Parathyroid adenoma (tissue), 2 donors: ENCODE data around the gene MNX1.

Source experiments
- H2AFZ ChIP-seq: fragments of 300-600 bp; sonication (generic); one replicate; pipeline ENCODE4 v1.7.0; 2017; ENCODE audit warnings: antibody characterized with exemption, mild to moderate bottlenecking
- H3K27ac ChIP-seq: fragments of 300-600 bp; sonication (generic); one replicate; pipeline ENCODE4 v1.7.0; 2017
- H3K27me3 ChIP-seq: fragments of 300-600 bp; sonication (generic); one replicate; pipeline ENCODE4 v1.7.0; 2017; ENCODE audit warnings: low read length; ENCODE audit not compliant: control insufficient read depth, insufficient read depth
- H3K36me3 ChIP-seq: fragments of 300-600 bp; sonication (generic); one replicate; pipeline ENCODE4 v1.7.0; 2017; ENCODE audit warnings: low read length; ENCODE audit not compliant: control insufficient read depth, insufficient read depth
- H3K4me1 ChIP-seq: fragments of 300-600 bp; sonication (generic); one replicate; pipeline ENCODE4 v1.7.0; 2017; ENCODE audit warnings: control low read depth
- H3K4me2 ChIP-seq: fragments of 300-600 bp; sonication (generic); one replicate; pipeline ENCODE4 v1.7.0; 2017; ENCODE audit warnings: low read length
- H3K4me3 ChIP-seq: fragments of 300-600 bp; sonication (generic); one replicate; pipeline ENCODE4 v1.7.0; 2017; ENCODE audit warnings: low read depth, low read length
- H3K79me2 ChIP-seq: fragments of 300-600 bp; sonication (generic); one replicate; pipeline ENCODE4 v1.7.0; 2017; ENCODE audit warnings: control low read depth
- H3K9ac ChIP-seq: fragments of 300-600 bp; sonication (generic); one replicate; pipeline ENCODE4 v1.7.0; 2017; ENCODE audit warnings: mild to moderate bottlenecking
- H3K9me3 ChIP-seq: fragments of 300-600 bp; sonication (generic); one replicate; pipeline ENCODE4 v1.7.0; 2017; ENCODE audit warnings: low read length; ENCODE audit not compliant: control insufficient read depth
- TF ChIP-seq, protein P1 (sequence below): fragments of 300-600 bp; sonication (generic); IDR thresholded peaks from one replicate; pipeline ENCODE4 v1.7.0; 2017; ENCODE audit warnings: antibody characterized with exemption, mild to moderate bottlenecking
- donor health status: primary hyperparathyroidism.

Gene MNX1

DNA sequence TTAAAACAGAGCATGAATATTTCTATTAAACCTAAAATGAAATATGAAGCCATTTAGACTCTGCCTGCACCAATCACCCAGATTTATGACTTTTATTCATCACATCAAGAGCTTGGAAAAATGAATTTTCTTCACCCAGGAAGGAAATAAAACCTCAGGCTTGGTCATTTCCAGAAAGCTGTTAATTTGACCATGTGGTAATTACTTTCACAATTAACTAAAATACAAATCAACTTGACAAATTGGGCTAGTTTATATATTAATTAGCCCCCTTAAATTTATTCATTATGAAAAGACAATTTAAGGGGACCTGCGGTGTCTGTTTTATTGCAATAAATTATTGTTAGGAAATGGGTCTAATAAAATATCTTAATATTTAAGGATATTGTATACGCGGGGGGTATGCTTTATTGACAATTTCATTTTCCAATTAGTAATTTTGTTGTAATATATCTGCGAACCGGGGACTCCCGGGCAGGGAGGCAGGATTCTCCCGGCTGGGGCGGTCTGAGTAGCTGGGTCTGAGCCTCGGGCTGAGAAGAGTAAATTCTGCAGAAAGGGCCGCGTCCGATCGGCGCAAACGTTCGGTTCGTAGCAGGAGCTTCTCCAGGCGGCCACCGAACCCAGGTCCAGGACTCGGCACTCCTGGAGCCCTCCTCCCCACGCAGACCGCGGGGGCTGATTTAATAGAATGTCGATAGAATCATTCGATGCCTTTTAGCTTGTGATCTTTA lies 9.4 kb upstream of the MNX1 start:
- peaks cover 15% of the 10 kb centered on the region for H3K27me3 ChIP-seq
- no peak overlapping the region for H3K4me3 ChIP-seq
- no peaks in the 10 kb centered on the region for H3K79me2 ChIP-seq
- no peaks in the 10 kb centered on the region for H3K4me1 ChIP-seq
- H3K27ac ChIP-seq = no peak overlapping the region
- no peak overlapping the region for H2AFZ ChIP-seq
- H3K9ac ChIP-seq = no peak overlapping the region
- H3K4me2 ChIP-seq = no peak overlapping the region
- TF ChIP-seq, protein P1, sequence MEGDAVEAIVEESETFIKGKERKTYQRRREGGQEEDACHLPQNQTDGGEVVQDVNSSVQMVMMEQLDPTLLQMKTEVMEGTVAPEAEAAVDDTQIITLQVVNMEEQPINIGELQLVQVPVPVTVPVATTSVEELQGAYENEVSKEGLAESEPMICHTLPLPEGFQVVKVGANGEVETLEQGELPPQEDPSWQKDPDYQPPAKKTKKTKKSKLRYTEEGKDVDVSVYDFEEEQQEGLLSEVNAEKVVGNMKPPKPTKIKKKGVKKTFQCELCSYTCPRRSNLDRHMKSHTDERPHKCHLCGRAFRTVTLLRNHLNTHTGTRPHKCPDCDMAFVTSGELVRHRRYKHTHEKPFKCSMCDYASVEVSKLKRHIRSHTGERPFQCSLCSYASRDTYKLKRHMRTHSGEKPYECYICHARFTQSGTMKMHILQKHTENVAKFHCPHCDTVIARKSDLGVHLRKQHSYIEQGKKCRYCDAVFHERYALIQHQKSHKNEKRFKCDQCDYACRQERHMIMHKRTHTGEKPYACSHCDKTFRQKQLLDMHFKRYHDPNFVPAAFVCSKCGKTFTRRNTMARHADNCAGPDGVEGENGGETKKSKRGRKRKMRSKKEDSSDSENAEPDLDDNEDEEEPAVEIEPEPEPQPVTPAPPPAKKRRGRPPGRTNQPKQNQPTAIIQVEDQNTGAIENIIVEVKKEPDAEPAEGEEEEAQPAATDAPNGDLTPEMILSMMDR = no peak
- H3K36me3 ChIP-seq = no peaks in the 10 kb centered on the region
- H3K9me3 ChIP-seq = no peaks in the 10 kb centered on the region

DNA sequence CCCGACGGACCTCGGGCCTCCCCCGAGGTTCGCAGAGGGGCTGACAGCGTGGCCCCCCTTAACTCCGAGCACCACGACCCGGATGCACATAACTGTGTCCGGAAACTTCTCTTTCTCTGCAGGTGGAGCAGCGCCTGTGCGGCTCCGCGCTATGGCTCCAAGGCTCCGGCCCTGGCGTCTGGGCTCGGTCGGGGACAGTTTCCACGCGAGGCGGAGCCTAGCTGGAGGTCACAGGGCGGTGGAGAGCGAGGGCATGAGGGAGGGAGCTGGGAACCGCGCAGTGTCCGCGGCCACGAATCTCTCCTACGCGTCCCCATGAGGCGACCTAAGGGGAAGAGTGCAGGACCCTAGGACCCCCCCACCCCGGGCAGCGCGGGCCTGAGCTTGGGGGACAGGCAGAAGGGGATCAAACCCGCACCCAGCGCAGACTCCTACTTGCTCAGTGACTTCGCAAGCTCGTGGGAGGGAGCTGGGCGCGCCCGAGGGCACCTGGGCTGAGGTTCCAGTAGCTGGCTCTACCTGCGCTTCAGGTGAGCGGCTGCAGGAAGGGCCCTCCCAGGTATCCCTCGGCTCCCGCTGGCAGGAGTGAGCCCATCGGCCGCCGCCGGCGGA lies 8.6 kb upstream of the MNX1 start:
- TF ChIP-seq, protein P1 = no peak
- no peaks in the 10 kb centered on the region for H3K9me3 ChIP-seq
- H3K27me3 ChIP-seq = peaks cover 15% of the 10 kb centered on the region
- no peak overlapping the region for H3K27ac ChIP-seq
- no peaks in the 10 kb centered on the region for H3K79me2 ChIP-seq
- no peak overlapping the region for H3K9ac ChIP-seq
- H2AFZ ChIP-seq = no peak overlapping the region
- no peaks in the 10 kb centered on the region for H3K4me1 ChIP-seq
- no peaks in the 10 kb centered on the region for H3K36me3 ChIP-seq
- no peak overlapping the region for H3K4me2 ChIP-seq
- no peak overlapping the region for H3K4me3 ChIP-seq

DNA sequence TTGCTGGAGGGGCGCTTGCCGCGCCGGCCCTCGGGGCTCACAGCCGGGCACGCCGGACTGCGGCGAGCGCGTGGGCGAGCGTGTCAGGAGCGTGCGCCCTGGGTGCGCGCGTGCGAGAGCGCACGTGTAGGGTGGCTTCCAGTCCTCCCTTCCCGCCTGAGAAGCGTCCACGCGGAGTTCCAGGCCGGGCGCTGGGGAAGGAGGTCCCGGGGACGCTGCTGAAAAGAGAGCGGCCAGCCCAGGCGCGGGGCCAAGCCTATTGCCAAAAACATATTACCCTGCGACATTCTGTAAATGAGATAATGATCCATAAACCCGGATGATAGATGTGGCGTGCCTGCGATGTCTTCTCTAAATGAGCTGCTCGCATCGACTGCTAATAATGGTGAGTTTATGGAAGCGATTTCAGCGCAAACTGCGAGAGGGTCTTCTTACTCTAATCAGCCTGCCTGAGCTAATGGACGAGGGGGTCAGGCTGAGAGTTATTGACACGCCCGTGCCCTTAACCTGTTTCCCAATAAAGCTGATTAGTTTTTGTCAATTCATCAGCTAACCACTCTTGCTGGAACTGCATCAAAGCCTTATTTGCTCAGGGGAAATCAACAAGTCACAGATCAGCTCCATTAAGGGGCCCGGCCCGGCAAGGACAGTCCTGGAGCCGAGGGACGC lies 8.0 kb upstream of the MNX1 start:
- peaks cover 15% of the 10 kb centered on the region for H3K27me3 ChIP-seq
- H3K4me3 ChIP-seq = no peak overlapping the region
- TF ChIP-seq, protein P1 = no peak
- H3K9me3 ChIP-seq = no peaks in the 10 kb centered on the region
- no peak overlapping the region for H3K9ac ChIP-seq
- no peaks in the 10 kb centered on the region for H3K4me1 ChIP-seq
- no peak overlapping the region for H3K27ac ChIP-seq
- H3K4me2 ChIP-seq = no peak overlapping the region
- H3K36me3 ChIP-seq = no peaks in the 10 kb centered on the region
- H3K79me2 ChIP-seq = no peaks in the 10 kb centered on the region
- H2AFZ ChIP-seq = no peak overlapping the region

DNA sequence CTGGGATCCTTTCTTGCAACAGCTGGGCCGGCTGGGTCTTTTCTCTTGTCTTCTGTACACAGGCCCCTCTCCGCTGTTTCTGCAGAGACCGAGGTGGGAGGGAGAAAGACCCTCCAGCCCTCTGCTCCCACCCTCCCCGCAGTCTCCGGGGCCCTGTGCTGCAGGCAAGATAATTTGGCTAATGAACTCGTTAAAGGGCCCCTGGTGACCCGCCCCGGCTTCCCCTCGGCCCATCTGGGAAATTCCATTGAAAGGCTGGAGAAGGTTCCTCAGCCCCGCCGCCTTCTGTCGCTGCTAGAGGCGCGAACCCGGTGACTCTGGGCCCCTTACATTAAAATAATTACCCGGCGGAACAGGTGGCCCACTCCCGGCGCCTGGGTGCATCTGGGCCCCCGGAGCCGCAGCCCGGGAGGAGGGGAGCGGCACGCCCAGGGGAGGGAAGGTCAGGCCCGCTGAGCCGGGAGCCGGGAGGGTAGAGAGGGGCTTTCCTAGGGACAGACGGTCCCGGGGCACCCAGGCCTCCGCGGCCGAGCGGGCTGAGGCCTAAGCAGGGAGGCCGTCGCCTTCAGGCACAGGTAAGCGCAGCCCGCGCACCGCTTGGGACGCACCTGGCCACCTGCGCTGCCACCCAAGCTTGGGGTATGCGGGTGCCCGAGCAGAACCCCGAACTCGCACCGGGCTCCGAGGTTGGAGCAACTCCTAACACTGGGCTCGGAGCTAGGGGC lies 7.3 kb upstream of the MNX1 start:
- Histone ChIP-seq H3K4me3 (no peak overlapping the region), H3K27ac (no peak overlapping the region), H3K27me3 (peaks cover 15% of the 10 kb centered on the region), H3K4me1 (no peaks in the 10 kb centered on the region), H2AFZ (no peak overlapping the region), H3K9me3 (no peaks in the 10 kb centered on the region), H3K36me3 (no peaks in the 10 kb centered on the region), H3K79me2 (no peaks in the 10 kb centered on the region), H3K4me2 (no peak overlapping the region), H3K9ac (no peak overlapping the region)
- TF ChIP-seq, protein P1 = no peak
